NCI-H524 treated with DMSO at 0.1 percent for 48 hours (cell line): ENCODE results near the gene SLC12A8.

Experiments used
- DNase-seq: peaks from one replicate; lab custom pipeline; 2025; lab: John Stamatoyannopoulos, UW

SLC12A8 gene

DNA sequence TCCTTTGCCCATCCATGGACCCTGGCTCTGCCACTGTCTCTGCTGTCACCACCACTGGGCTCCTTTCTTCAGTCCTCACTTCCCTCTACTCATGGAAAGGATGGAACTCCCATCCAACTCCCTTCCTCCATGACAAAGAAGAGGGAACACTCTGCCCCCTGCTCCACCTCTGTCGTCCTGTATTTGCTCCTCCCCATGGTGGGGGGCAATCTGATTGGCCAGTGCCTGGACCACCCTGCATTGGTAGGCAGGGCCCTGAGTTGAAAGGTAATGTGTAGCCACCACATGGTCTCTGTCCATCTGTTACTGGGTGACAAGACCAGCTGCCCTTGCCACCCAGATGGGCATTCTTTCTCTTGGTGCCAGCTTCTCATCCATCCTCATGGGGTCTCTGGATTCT is 136.1 kb downstream of the SLC12A8 start:
- DNase-seq: no peak

DNA sequence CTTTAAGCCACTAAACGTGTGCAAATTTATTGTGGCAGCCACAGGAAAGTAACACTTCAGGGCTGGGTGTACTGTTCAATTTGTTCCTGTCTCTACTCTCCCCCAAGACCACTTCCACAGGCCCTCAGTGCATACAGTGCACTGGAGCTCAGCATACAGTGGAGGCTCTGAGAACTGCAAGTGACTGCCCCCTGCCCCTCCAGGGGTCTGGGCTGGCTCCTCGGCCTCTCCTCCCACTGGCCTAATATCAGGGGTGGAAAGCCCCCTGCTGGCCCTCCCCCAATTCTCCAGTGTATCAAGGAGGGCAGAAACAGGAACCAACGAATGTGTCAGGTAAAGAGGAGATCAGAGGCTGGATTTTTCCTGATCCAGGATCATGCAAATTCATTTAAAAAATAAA is 136.8 kb downstream of the SLC12A8 start:
- DNase-seq: no peak

GRCh38 chr3:125073390-125073905 is 139.1 kb downstream of the SLC12A8 start:
- peak; percentile 97 for DNase-seq

GRCh38 chr3:125072749-125073389 is 139.7 kb downstream of the SLC12A8 start:
- peak; percentile 97 for DNase-seq

- peak; percentile 82 for DNase-seq
Observed at GRCh38 chr3:125072301-125072700, 140.2 kb downstream of the SLC12A8 start.

- no peak for DNase-seq
Observed at GRCh38 chr3:125069968-125070745, 142.4 kb downstream of the SLC12A8 start.

- no peak for DNase-seq
Observed at GRCh38 chr3:125069452-125069851, 143.1 kb downstream of the SLC12A8 start.

GRCh38 chr3:125068265-125068664 is 144.3 kb downstream of the SLC12A8 start:
- DNase-seq: no peak

DNA sequence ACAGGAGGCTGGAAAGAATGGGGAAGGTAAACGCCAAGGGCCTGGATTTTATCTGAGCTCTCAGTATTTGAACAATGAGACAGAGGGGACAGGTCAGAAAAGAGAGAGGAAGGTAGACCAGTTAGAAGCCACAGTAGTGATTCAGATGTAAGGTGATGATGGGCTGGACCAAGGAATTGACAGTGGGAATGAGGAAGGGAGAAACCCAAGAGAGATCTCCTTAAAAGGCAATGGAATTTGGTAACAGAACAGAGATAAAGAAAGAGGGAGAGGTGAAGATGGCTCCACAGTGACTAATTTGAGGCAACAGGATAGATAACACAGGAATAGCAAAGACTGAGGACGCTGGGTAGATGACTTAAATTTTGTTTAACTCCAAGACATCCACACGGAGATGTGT is 145.3 kb downstream of the SLC12A8 start:
- no peak for DNase-seq

- DNase-seq: no peak
Observed at GRCh38 chr3:125062904-125063618, 149.5 kb downstream of the SLC12A8 start.

GRCh38 chr3:125061646-125062045 is 150.9 kb downstream of the SLC12A8 start:
- DNase-seq: no peak

- DNase-seq: no peak
Observed at GRCh38 chr3:125061170-125061569, 151.4 kb downstream of the SLC12A8 start.

- no peak for DNase-seq
Observed at GRCh38 chr3:125059488-125060245, 152.9 kb downstream of the SLC12A8 start.

DNA sequence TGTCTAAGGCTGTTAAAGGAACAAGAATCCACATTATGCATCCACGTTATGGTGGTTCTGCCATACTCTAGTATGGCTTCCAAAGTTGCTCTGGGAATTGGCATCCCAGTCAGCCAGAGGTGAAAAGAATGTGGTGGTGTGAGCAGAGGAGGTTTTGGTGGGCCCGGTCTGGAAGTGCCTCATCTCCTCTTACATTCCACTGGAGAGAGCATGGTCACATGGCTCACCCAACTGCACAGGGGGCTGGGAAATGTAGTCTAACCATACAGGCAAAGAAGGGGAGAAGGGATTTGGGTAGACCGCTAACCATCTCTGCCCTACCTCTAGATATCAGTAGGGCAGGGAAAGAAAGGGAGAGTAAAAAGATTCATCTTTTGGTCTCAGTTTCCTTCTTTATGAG is 153.6 kb downstream of the SLC12A8 start:
- no peak for DNase-seq

DNA sequence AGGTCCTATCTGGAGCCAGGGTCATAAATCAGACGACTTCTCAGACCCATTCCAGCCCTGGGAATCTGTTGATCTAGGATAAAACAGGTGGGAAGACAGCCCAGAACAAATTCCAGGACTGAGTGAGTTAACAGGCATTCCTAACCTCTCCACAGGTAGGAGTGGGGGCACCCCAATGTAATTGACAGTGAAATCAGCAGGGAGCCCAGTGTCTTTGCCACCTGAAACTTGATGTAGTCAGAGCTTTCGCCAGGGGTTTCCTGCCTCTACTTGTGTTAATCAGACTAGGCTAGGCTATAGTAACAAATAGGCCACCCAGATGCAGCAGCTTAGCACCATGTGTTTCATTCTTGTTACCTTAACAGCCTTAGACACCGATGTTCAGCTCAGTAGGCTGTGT is 154.0 kb downstream of the SLC12A8 start:
- no peak for DNase-seq

GRCh38 chr3:125057186-125057850 is 155.2 kb downstream of the SLC12A8 start:
- no peak for DNase-seq

- DNase-seq: no peak
Observed at GRCh38 chr3:125055913-125056745, 156.4 kb downstream of the SLC12A8 start, which contains the start of gene HEG1. Gene HEG1, minus strand, starts transcription at chr3:125055997. Its CDS starts 107 bp downstream, at chr3:125055890.

DNA sequence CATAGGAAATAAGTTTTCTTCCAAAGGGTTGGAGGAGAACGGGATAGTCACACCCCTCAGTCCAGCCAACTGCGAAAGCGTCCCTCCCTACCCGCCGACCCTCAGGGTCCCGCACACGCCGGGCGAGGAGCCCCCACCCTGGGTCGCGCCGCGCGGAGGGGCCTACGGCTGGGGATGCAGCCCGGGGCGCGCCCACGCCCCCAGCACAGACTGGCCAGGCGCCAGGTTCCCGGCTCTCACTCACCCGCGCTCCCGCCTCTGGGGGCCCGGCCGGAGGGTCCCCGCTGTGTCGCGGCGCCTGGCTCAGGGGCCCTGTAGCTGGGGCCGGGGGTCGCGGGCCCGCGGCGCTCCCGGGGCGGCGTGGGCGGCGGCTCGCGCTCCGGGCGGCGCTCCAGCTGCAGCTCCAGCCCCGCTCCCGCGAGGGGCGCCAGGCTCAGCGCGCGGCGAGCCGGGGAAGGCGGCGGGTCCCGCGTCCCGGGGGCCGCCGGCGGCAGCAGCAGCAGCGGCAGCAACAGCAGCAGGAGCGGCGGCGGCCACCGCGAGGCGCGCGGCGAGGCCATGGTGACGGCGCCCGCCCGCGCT is 157.1 kb downstream of the SLC12A8 start:
- no peak for DNase-seq

- DNase-seq: no peak
Observed at GRCh38 chr3:125054449-125055329, 157.9 kb downstream of the SLC12A8 start.
